Calu3 (cell line): Measurements from ENCODE around the gene NCDN. TPM values are rescaled to one million over a fixed set of nuclear protein-coding genes. Genes with fewer than 3 reads are reported as not detected.

Experiments
- BruUV-seq: library from RNA; stranded (reverse); fragments of 400-500 nt; replicated peaks from 2 replicates; lab custom pipeline; 2021; lab: Mats Ljungman, UMichigan
- CTCF ChIA-PET: fragments of 300-600 bp; sonication (Branson Sonifier 250); formaldehyde crosslinking; loops from one replicate; lab custom pipeline; 2022; ENCODE audit warnings: antibody characterized with exemption; lab: Charles Lee
- DNase-seq: peaks from one replicate; pipeline ENCODE4 v3.0.0; 2022
- H3K27ac Mint-ChIP-seq: one replicate; pipeline ENCODE4 v1.8.0; 2022; ENCODE audit warnings: mixed read lengths; ENCODE audit not compliant: unreplicated experiment
- H3K27me3 Mint-ChIP-seq: one replicate; pipeline ENCODE4 v1.8.0; 2022; ENCODE audit warnings: mixed read lengths; ENCODE audit not compliant: unreplicated experiment
- H3K36me3 Mint-ChIP-seq: one replicate; pipeline ENCODE4 v1.8.0; 2022; ENCODE audit warnings: mild to moderate bottlenecking, moderate library complexity, mixed read lengths; ENCODE audit not compliant: insufficient read depth, unreplicated experiment
- H3K4me1 Mint-ChIP-seq: one replicate; pipeline ENCODE4 v1.8.0; 2022; ENCODE audit warnings: mild to moderate bottlenecking, low read depth, mixed read lengths; ENCODE audit not compliant: unreplicated experiment
- H3K4me3 Mint-ChIP-seq: one replicate; pipeline ENCODE4 v1.8.0; 2022; ENCODE audit warnings: mild to moderate bottlenecking, low read depth, moderate library complexity, mixed read lengths; ENCODE audit not compliant: unreplicated experiment
- H3K9me3 Mint-ChIP-seq: one replicate; pipeline ENCODE4 v1.8.0; 2022; ENCODE audit warnings: low read depth, mixed read lengths; ENCODE audit not compliant: unreplicated experiment
- intact Hi-C: fragments of 100-400 bp; cut with micrococcal nuclease; formaldehyde crosslinking; loops from one replicate; pipeline ENCODE4 v1.10.0; 2022; ENCODE audit not compliant: unreplicated experiment
- total RNA-seq: library from RNA; stranded (reverse); gene quantifications from 2 replicates; pipeline ENCODE4 v1.2.3, GENCODE V29; 2022
- TF ChIP-seq, protein P1 (sequence below): fragments of 200-600 bp; IDR thresholded peaks from one replicate; pipeline ENCODE4 v1.8.0; 2022; ENCODE audit warnings: antibody characterized with exemption; ENCODE audit not compliant: unreplicated experiment

Gene NCDN
- total RNA-seq, 1 experiment from 2014 or later, result 36.0 TPM

DNA sequence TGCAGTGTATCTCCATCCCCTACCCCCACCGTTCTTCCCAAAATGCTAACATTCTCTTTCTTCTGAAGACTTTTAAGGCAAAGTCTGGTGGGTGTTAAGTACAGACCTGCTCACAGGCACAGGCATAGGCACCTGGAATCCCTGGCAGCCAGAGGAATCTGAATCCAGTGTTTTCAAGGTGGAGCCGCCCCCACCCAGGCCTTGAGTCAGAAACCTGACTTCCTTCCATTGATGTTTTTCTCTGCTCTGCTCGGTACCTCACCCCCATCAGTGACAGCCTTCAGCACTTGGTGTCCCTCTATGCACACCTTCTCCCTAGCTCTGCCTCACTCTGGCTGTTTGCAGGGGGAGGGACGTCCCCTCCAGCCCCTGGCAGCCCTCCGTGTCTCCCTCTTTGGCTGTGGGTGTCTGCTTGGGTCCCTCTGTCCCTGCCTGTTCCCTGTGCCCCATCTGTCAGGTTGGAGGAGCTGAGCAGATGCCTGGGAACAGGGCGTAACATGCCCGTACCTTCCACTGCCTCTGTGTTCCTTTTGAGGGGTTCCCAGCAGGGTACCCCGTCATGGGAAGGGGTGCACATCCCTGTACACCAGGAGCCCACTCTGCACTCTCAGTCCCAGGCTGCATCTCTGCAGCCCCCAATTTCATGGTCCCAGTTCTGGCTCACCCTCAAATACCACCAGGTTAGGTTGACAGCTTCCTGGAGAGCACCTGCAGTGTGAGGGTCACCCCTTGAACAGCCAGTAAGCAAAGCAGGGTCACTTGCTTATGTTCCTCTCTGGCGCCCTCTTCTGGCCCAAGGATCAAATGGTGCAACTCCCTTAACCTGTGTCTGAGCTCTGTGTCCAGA lies 6.7 kb downstream of the NCDN start:
- no peaks in the 10 kb centered on the region for H3K9me3 Mint-ChIP-seq
- H3K27ac Mint-ChIP-seq, result no peak overlapping the region
- peak; percentile 82 for DNase-seq
- intact Hi-C loops, result loop anchor here (1.0 kb wide), 1 partner anchor 113 kb away; no protein-coding TSS in a partner anchor
- TF ChIP-seq, protein P1, sequence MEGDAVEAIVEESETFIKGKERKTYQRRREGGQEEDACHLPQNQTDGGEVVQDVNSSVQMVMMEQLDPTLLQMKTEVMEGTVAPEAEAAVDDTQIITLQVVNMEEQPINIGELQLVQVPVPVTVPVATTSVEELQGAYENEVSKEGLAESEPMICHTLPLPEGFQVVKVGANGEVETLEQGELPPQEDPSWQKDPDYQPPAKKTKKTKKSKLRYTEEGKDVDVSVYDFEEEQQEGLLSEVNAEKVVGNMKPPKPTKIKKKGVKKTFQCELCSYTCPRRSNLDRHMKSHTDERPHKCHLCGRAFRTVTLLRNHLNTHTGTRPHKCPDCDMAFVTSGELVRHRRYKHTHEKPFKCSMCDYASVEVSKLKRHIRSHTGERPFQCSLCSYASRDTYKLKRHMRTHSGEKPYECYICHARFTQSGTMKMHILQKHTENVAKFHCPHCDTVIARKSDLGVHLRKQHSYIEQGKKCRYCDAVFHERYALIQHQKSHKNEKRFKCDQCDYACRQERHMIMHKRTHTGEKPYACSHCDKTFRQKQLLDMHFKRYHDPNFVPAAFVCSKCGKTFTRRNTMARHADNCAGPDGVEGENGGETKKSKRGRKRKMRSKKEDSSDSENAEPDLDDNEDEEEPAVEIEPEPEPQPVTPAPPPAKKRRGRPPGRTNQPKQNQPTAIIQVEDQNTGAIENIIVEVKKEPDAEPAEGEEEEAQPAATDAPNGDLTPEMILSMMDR, result peak; percentile 71
- peaks cover 24% of the 10 kb centered on the region for H3K36me3 Mint-ChIP-seq
- peaks cover 1% of the 10 kb centered on the region for H3K4me1 Mint-ChIP-seq
- no peak overlapping the region for H3K4me3 Mint-ChIP-seq
- no TSS peak for BruUV-seq
- H3K27me3 Mint-ChIP-seq, result no peaks in the 10 kb centered on the region
- CTCF ChIA-PET, result interaction anchor here (0.6 to 2.1 kb wide), 8 partner anchors 8 to 191 kb away, joined by 3 to 63 read pairs (median 6); no protein-coding TSS in a partner anchor

GRCh38 chr1:35564884-35565741 lies 7.5 kb downstream of the NCDN start:
- H3K27me3 Mint-ChIP-seq, result peaks cover 4% of the 10 kb centered on the region
- no peak overlapping the region for H3K27ac Mint-ChIP-seq
- TF ChIP-seq, protein P1, result no peak
- peaks cover 10% of the 10 kb centered on the region for H3K4me1 Mint-ChIP-seq
- H3K36me3 Mint-ChIP-seq, result peaks cover 24% of the 10 kb centered on the region
- BruUV-seq, result no TSS peak
- no peaks in the 10 kb centered on the region for H3K9me3 Mint-ChIP-seq
- intact Hi-C loops, result loop anchor here (1.0 kb wide), 1 partner anchor 114 kb away; no protein-coding TSS in a partner anchor
- CTCF ChIA-PET, result interaction anchor here (0.6 to 2.1 kb wide), 8 partner anchors 9 to 190 kb away, joined by 3 to 63 read pairs (median 6); no protein-coding TSS in a partner anchor
- DNase-seq, result no peak
- no peak overlapping the region for H3K4me3 Mint-ChIP-seq

DNA sequence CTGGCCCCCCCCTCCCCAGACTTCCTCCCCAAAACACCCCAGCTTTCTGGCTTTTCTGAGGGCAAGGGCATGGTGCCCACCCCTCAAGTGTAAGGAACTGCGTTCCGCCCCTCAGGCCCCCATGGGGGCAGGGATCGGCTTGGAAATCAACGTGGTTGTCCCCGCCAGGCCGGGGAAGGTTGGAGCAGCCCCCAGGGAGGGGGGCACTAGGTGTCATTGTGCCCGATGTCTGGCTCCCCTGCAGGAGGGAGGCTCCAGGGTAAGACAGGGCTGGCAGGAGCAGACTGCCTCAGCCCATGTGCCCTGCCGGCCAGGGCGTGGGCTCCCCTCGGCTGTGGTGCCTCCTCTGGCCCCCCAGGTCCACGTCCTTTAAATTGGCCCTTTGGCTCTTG lies 8.1 kb downstream of the NCDN start:
- no TSS peak for BruUV-seq
- no peak for DNase-seq
- intact Hi-C loops, result no loop called here

More for the DNA sequence above, 8.1 kb downstream of the NCDN start:
- H3K9me3 Mint-ChIP-seq, result no peaks in the 10 kb centered on the region
- no peak overlapping the region for H3K4me3 Mint-ChIP-seq
- H3K27me3 Mint-ChIP-seq, result peaks cover 10% of the 10 kb centered on the region
- CTCF ChIA-PET, result interaction anchor here (0.6 to 2.1 kb wide), 3 partner anchors 115 to 215 kb away, joined by 4 to 63 read pairs (median 9); no protein-coding TSS in a partner anchor
- peaks cover 24% of the 10 kb centered on the region for H3K36me3 Mint-ChIP-seq
- H3K27ac Mint-ChIP-seq, result no peak overlapping the region
- peaks cover 16% of the 10 kb centered on the region for H3K4me1 Mint-ChIP-seq
- TF ChIP-seq, protein P1, result no peak
